ENCODE data around the gene SLC38A7. TPM values are rescaled to one million over a fixed set of nuclear protein-coding genes. Genes with fewer than 3 reads are reported as not detected.
A peak's percentile ranks its signal among the peaks of the same experiment; 100 is the strongest.

SLC38A7 gene
- total and polyA plus RNA-seq, 2 of the 13 experiments (the other 11 are each of a cell fraction or from before 2014, with no cell fraction given) = 13.2 to 14.1 TPM

GRCh38 chr16:58684354-58685083 is at the start of gene SLC38A7 (continued):
- TF ChIP-seq, protein P1, sequence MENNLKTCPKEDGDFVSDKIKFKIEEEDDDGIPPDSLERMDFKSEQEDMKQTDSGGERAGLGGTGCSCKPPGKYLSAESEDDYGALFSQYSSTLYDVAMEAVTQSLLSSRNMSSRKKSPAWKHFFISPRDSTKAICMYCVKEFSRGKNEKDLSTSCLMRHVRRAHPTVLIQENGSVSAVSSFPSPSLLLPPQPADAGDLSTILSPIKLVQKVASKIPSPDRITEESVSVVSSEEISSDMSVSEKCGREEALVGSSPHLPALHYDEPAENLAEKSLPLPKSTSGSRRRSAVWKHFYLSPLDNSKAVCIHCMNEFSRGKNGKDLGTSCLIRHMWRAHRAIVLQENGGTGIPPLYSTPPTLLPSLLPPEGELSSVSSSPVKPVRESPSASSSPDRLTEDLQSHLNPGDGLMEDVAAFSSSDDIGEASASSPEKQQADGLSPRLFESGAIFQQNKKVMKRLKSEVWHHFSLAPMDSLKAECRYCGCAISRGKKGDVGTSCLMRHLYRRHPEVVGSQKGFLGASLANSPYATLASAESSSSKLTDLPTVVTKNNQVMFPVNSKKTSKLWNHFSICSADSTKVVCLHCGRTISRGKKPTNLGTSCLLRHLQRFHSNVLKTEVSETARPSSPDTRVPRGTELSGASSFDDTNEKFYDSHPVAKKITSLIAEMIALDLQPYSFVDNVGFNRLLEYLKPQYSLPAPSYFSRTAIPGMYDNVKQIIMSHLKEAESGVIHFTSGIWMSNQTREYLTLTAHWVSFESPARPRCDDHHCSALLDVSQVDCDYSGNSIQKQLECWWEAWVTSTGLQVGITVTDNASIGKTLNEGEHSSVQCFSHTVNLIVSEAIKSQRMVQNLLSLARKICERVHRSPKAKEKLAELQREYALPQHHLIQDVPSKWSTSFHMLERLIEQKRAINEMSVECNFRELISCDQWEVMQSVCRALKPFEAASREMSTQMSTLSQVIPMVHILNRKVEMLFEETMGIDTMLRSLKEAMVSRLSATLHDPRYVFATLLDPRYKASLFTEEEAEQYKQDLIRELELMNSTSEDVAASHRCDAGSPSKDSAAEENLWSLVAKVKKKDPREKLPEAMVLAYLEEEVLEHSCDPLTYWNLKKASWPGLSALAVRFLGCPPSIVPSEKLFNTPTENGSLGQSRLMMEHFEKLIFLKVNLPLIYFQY (CRISPR knock-in tag; IDR thresholded peaks at IDR 0.05; ENCODE audit: borderline replicate concordance) = no peak; the same call in 1 of the 2 replicates
- peak; percentile 64; the same call in 1 of the 2 replicates for TF ChIP-seq ZMYM4 (CRISPR knock-in tag; IDR thresholded peaks at IDR 0.05)
- TF ChIP-seq, protein P2, sequence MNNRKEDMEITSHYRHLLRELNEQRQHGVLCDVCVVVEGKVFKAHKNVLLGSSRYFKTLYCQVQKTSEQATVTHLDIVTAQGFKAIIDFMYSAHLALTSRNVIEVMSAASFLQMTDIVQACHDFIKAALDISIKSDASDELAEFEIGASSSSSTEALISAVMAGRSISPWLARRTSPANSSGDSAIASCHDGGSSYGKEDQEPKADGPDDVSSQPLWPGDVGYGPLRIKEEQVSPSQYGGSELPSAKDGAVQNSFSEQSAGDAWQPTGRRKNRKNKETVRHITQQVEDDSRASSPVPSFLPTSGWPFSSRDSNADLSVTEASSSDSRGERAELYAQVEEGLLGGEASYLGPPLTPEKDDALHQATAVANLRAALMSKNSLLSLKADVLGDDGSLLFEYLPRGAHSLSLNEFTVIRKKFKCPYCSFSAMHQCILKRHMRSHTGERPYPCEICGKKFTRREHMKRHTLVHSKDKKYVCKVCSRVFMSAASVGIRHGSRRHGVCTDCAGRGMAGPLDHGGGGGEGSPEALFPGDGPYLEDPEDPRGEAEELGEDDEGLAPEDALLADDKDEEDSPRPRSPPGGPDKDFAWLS (CRISPR knock-in tag; IDR thresholded peaks at IDR 0.05; ENCODE audit: borderline replicate concordance) = no peak
- TF ChIP-seq ZBTB3 (CRISPR knock-in tag; IDR thresholded peaks at IDR 0.05; ENCODE audit: borderline replicate concordance, low read depth) = no peak
- TF ChIP-seq ZFP41 (CRISPR knock-in tag; IDR thresholded peaks at IDR 0.05; ENCODE audit: borderline replicate concordance) = no peak
- no peak for TF ChIP-seq PAF1 (CRISPR knock-in tag; IDR thresholded peaks at IDR 0.05)
- no peak for TF ChIP-seq SCMH1 (CRISPR knock-in tag; IDR thresholded peaks at IDR 0.05; ENCODE audit: borderline replicate concordance)
- no peak for TF ChIP-seq HOXA9 (CRISPR knock-in tag; IDR thresholded peaks at IDR 0.05; ENCODE audit: borderline replicate concordance)
- peak; percentile 81; the same call in 1 of the 2 replicates for TF ChIP-seq PCBP1 (IDR thresholded peaks at IDR 0.05; ENCODE audit: borderline replicate concordance, low read depth, low read length)
- no peak for TF ChIP-seq ZNF513 (CRISPR knock-in tag; conservative IDR thresholded peaks at IDR 0.05)
- TF ChIP-seq SALL1 (CRISPR knock-in tag; IDR thresholded peaks at IDR 0.05) = peak; percentile 79; the same call in 1 of the 2 replicates
- TF ChIP-seq DNMT3B (CRISPR knock-in tag; conservative IDR thresholded peaks at IDR 0.05) = 0 out of 2 replicates have a peak, but pooled peaks have one; percentile 52
- no peak for TF ChIP-seq ZNF562 (CRISPR knock-in tag; IDR thresholded peaks at IDR 0.05; ENCODE audit: borderline replicate concordance)
- TF ChIP-seq ZZZ3 (CRISPR knock-in tag; IDR thresholded peaks at IDR 0.05; ENCODE audit: borderline replicate concordance) = peak; percentile 83
- peak; percentile 46; the same call in 1 of the 2 replicates for TF ChIP-seq ZNF33B (CRISPR knock-in tag; IDR thresholded peaks at IDR 0.05)
- TF ChIP-seq SATB2 (CRISPR knock-in tag; IDR thresholded peaks at IDR 0.05) = 0 out of 2 replicates have a peak, but pooled peaks have one; percentile 77
- no peak for TF ChIP-seq ZNF24 (IDR thresholded peaks at IDR 0.05)
- peak; percentile 87 for TF ChIP-seq CHCHD3 (CRISPR knock-in tag; IDR thresholded peaks at IDR 0.05)
- TF ChIP-seq PITX1 (CRISPR knock-in tag; IDR thresholded peaks at IDR 0.05) = peak; percentile 59
- TF ChIP-seq, protein P3, sequence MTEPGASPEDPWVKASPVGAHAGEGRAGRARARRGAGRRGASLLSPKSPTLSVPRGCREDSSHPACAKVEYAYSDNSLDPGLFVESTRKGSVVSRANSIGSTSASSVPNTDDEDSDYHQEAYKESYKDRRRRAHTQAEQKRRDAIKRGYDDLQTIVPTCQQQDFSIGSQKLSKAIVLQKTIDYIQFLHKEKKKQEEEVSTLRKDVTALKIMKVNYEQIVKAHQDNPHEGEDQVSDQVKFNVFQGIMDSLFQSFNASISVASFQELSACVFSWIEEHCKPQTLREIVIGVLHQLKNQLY (CRISPR knock-in tag; IDR thresholded peaks at IDR 0.05) = no peak
- TF ChIP-seq SRF (IDR thresholded peaks at IDR 0.05; ENCODE audit: low read depth, low read length) = no peak
- TF ChIP-seq ZBTB7B (CRISPR knock-in tag; IDR thresholded peaks at IDR 0.05) = no peak
- TF ChIP-seq ZNF263 (CRISPR knock-in tag; IDR thresholded peaks at IDR 0.05) = peak; percentile 74; the same call in 1 of the 2 replicates

Data from HepG2 (cell line).